GM10266 (cell line): ENCODE data around the gene PBLD.
"Not testable (repeated sequence)": the region's sequence is repeated elsewhere in the genome, so short reads cannot be mapped to it uniquely, and the experiment has no call there.

ENCODE experiments used
- DNase-seq: peaks from one replicate; pipeline ENCODE4 v3.0.0; 2012; ENCODE audit errors: extremely low spot score
- CTCF ChIP-seq: IDR thresholded peaks from 2 replicates; pipeline ENCODE4 v1.5.1; 2012; ENCODE audit warnings: mild to moderate bottlenecking, low read depth; ENCODE audit not compliant: control insufficient read depth, insufficient read depth; ENCODE audit errors: missing control alignments

PBLD gene

GRCh38 chr10:68249297-68249696, 83.4 kb downstream of the PBLD start:
- no peak for TF ChIP-seq CTCF
- no peak for DNase-seq

GRCh38 chr10:68247931-68248330, 84.8 kb downstream of the PBLD start:
- no peak for TF ChIP-seq CTCF
- no peak for DNase-seq

- not testable (repeated sequence) for DNase-seq
Observed at GRCh38 chr10:68246397-68246796, 86.3 kb downstream of the PBLD start.

GRCh38 chr10:68242051-68242450, 90.7 kb downstream of the PBLD start:
- no peak for DNase-seq
- no peak for TF ChIP-seq CTCF

GRCh38 chr10:68239596-68240150, 93.1 kb downstream of the PBLD start:
- DNase-seq = no peak
- no peak for TF ChIP-seq CTCF

GRCh38 chr10:68239069-68239468, 93.7 kb downstream of the PBLD start:
- no peak for TF ChIP-seq CTCF
- no peak for DNase-seq

GRCh38 chr10:68238371-68238770, 94.4 kb downstream of the PBLD start:
- no peak for TF ChIP-seq CTCF
- no peak for DNase-seq

GRCh38 chr10:68237173-68237572, 95.6 kb downstream of the PBLD start:
- DNase-seq = no peak
- TF ChIP-seq CTCF = no peak
